NCI-H2196 (cell line): ENCODE measurements around the gene FOXJ3.

Experiments
- DNase-seq: peaks from one replicate; lab custom pipeline; 2025; ENCODE audit not compliant: unreplicated experiment; lab: John Stamatoyannopoulos, UW

FOXJ3 gene

DNA sequence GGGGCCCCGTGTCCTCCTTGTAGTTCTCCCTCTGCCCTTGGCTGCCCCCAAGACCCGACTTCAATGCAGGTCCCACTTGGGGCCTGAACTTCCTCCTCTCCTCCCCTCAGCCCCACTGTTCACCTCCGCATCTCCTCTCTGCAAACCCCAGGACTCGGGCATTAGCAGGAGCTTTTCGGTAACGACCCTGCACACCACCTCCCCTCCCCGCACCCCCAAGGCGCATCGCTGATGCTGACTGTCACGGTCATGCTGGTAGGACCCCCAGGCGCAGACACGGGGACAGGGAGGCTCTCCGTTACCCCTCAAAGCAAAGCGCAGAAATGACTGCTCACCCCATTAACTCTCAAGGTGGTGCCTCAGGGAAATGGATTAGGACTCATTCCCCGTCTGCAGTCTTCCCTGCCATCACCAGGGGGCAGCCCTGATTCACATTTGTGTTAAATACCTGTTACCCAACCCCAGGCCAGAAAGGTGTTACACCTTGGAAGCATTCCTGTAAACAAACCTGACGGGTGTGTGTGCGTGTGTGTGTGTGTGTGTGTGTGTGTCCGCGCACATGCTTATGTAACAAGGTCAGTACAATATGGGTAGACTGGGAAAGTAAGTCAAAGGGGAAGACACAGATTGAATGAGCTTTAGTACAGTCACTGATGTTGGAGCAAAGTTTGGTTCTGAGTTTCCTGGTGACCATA is 188.3 kb downstream of the FOXJ3 start:
- DNase-seq, result peak; percentile 88

DNA sequence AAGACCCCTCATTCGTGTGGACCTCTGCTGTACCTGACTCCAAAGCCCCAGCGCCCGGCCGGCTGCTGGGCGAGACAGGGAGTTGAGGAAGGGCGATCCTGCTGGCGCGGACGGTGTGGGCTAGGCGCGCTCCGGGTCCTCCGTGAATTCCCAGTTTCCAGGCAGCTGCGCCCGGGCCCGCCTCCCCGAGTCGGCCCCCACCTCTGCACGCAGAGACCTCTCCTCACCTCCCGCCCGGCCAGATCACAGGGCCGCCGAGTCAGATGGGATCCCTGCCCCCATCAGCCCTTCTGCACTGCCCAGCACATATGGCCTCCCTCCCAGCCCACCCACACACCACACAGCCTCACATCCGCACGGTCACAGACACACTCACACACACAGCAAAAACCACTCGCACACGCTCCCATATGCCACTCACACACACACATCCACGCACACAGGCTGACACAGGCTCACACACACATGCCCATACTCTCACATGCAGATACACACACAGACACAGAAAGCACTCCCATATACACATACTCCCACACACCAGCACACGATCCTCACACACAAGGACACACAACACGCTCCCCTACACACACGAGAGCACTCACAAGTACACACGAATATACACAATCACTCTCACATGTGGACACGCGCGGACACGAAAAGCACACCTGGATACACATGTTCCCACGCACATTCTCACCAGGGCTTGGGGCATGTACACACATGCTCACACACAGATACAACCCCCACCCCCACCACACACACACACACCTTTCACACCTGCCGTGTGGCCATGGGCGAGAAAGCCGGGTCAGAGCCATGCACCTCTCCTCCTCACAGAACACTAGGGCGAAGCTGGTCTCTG is 189.0 kb downstream of the FOXJ3 start:
- DNase-seq, result no peak

DNA sequence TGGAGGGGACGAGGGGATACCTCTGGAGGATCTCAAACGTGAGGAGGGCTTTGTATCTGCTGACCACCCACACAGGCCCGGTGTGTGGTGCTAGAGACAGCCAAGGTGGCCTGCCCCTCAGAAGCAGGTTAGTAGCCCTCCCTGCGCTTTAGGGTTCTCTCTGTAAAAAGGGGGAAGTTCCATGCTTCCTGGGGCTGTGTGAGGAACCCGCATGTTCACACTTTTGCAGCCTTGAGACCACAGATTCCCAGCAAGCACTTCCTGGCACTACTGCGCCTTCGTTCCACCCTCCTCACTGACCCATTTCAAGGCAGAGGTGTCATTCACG is 189.7 kb downstream of the FOXJ3 start:
- no peak for DNase-seq

DNA sequence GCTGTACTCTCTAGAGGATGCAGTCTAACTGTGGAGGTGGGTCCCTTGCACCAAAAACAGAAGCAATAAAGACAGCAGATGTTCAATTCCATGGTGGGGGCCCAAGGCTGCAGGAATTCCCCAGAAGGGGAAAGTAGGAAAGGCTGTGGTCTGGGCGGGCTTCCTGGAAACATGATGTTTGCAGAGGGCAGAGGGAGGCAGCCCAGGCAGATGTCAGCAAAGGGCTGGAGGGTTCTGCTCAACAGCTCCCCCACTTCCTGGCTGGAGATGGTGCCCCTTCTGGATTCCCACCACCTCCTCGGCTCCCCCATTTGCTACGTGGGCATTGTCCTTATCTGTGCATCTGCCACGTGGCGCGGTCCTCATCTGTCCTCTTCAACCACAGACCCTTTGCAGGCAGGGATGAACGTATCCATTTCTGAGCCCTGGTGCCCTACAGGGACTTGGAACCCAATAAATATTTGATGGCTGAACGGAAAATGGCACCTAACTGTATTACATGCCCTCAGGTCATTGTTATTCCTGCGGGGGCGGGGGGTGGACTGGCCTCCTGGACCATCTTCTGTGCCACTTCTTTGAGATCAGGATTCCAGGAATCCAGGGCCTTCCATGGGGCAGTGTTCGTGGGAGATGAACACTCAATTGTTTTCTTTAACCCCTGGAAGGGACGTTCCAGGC is 190.2 kb downstream of the FOXJ3 start:
- no peak for DNase-seq

DNA sequence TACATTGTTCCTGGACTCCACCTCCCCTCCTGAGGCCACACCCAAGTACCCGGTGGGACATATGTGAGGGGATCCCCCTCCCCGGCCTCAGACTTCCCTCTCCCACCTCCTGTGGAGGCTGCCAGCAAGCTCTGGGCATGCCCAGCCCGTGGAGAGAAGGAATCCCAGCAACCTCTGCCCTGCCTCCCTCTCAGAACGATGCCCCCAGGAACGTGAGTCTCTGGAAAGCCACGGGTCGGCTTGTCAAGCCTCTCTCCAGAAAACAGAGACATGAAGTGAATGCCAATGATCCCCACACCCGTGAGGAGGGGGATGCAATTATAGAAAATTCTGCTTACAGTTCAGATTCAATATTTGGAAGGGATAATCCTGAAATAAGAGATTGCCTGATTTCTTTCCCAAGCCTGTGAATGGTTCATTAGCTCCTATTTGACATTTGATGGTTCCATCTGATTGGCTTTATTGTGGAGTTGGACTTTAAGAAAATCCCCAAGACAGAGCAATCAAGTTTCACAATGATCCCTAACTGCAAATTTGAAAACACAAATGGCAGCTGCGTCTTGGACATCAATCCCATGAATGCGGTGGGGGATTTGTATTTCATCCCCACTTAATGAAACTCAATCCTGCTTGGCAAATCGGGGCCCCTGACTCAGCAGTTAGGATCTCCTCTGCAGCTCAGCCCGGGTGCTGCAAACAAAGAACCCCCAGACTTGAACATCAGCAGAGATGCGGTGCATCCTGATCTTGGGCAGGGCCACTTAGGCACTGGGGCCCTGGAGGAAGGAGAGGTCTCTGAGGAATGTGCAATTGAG is 190.9 kb downstream of the FOXJ3 start:
- no peak for DNase-seq

DNA sequence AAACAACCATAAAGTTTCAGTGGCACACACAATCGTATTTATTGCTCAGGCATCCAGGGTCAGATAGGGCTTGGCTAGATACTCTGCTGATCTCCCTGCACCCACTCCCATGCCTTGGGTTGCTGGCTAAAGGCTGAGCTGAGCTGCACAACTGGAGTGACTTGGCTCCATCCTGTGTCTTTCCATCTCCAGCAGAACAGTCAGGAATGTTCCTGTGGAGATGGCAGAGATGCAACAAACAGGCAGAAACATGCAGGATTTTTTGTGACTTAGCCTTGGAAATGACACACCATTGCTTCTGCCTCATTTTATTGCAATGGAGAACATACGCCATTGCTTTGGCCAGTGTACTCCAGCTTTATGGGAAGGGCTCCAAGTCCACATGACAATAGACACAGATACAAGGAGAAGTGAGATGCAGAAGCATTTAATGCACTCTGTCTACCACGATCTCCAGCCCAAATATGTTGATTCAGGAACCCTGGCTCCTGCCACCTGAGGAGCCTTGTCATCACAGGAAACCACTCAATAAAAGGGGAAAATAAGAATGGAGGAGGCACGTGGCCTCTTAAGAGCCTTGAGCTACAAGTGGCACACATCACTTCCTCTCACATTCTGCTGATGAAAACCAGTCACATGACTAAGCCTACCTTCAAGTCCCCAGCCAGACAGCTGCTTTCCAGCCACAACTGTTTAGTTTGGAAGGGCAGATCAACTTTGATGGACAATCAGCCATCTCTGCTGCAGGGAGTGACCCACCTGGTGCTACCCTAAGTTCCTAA is 191.9 kb downstream of the FOXJ3 start:
- DNase-seq, result peak; percentile 75

DNA sequence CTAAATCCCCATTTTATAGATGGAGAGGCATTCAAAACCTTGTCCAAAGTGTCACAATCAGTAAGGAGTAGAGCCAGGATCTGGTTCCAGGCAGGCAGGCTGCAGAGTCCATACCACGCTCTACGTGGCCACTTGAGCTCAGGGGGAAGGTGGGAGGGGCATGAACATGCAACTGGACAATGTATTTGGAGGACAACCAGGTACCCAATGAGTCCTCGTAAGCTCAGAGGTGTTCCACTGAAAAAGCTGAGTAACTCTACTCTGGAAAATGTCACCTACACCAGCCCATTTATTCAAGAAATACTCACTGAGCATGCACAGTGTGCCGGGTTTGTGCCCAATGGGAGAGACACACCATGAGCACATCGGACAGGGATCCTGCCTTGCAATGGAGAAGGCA is 193.1 kb downstream of the FOXJ3 start:
- DNase-seq, result no peak

DNA sequence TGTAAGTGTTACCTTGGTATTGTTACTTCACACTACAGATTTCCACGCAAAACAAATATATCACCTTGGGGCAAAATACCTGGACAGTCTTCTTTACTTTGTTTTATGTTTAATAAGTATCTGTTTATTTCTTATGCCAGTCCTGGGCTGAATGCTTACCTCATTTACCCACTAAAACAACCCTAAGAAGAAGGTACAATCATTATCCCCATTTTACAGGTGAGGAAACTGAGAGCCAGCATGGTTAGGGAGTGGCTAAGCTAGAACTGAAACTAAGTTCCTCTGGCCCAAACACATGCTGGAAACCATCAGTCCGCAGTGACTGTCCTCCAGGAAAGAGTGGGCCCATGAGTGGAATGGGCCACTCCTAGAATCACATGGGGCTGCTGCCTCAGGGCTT is 194.8 kb downstream of the FOXJ3 start:
- DNase-seq, result no peak

DNA sequence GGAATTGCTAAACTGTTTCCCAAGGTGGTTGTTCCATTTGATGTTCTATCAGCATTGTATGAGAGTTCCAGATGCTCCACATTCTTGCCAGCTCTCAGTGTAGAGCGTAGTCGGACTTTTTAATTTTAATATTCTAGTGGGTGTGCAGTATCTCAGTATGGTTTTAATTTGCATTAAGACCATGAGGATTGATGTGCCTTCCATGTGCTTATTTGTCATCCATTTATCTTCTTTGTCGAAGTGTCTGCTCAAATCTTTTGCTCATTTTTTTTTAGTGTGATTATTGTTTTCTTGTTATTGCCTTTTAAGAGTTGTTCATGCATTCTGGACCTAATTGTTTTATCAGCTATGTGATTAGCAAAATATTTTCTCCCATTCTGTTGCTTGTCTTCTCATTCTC is 195.6 kb downstream of the FOXJ3 start:
- DNase-seq, result no peak

DNA sequence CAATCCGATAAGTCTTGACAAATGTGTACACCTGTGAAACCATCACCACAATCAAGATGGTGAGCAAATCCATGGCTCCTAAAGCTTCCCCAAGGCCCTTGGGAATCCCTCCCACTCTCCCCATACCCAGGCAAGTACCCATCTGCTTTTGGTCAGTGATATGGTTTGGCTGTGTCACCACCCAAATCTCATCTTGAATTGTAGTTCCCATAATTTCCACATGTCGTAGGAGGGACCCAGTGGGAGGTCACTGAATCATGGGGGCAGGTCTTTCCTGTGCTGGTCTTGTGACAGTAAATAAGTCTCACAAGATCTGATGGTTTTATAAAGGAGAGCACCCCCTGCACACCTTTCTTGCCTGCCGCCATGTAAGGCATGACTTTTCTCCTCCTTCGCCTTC is 196.4 kb downstream of the FOXJ3 start:
- DNase-seq, result no peak

DNA sequence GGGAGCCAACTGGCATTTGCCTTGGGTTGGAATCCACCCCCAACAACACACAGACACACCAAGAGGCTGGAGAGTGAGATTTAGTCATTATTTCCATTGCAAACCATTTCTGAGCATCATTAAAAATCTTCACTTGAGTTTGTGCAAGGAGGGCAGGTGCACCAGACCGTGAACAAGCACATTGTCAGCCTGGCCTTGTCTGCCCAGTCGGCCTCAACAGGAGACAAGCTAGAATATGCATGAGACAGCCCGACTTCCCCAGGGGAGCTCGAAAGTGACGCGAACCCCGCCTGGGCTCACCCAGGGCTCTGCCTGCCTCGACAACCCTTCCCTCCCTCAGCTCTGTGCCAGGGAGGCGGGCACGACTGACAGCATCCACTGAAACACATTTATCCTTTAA is 197.3 kb downstream of the FOXJ3 start:
- DNase-seq, result no peak

DNA sequence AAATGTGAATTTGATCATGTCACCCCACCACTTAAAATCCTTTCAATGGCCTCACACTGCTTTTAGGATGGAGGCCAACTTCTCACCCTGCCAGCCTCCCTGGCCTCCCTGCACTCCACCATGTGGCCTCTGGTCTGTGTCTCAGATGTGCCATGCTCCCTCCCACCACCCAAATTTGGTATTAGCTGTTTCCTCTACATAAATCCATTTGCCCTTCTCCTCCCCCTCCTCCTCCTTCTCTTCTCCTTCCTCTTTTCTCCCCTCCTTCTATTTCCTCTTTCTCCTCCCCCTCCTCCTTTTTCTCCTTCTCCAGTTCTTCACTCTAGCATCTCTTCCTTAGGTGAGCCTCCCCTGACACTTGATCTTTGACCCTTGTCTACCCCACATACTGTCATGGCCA is 198.6 kb downstream of the FOXJ3 start:
- no peak for DNase-seq

DNA sequence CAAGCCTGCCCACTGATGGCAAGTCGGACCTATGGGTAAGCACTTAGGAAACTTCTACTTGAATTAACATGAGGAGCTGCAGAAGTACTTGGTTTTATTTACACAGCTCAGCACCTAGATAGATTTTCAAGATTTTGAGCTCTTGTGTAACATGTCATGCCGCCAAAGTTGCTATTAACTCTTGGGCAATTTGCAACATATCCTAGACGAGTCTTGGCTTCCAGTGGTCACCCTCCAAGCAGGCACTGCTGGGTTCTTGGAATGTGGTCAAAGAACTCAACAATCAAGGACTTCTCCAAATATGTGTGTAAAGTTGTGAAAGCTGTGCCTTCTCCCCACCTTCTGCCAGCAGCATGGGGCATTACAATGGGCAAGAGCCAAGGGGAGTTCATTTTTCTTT is 199.6 kb downstream of the FOXJ3 start:
- no peak for DNase-seq

DNA sequence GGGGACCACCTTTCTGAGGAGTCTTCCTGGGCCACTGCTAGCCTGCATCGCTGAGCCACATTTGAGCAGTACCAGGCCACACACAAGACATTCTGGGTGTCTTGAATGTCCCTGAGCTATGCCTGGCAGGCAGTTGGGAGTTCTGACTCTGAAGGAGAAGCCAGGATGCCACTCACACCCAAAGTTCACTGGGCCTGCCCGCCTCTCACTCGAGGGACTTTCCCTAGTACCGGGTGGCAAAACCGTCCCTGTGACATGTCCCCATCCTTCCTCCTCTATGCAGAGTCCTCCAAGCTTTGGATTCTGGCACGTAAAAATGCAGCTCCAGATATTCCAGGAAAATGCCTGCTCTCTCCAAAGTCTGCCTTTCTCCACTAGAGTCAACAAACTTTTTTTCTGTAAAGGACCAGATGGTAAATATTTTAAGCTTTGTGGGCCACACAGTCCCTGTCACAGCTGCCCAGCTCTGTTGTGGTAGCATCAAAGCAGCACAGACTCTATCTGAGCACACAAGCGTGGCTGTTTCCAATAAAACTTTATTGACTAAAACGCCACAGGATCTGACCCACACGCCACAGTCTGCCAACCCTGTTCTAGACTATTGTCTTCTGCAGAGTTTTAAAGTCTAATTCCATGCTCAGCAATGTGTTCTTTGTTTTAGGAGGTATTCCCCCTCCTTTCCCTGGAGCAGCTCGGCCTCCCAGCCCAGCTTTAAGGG is 201.1 kb downstream of the FOXJ3 start:
- no peak for DNase-seq

DNA sequence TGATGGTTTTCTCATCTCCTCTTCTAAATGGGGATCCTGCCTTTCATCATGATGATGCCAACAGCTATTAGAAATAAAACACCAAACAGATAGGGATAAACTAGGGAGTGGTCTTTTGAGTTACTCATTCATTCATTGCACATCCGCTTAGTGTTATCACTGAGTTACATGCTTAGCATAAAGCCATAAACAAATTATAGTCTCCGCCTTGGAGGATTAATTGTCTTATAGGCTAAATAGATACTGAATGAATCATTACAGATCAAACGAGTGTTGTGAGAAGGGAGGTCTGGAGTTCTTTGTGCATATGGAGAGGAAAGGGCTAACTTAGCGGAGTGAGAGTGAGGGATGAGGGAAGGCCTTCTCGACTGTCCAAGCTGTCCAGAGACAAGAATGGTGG is 201.6 kb downstream of the FOXJ3 start:
- no peak for DNase-seq

DNA sequence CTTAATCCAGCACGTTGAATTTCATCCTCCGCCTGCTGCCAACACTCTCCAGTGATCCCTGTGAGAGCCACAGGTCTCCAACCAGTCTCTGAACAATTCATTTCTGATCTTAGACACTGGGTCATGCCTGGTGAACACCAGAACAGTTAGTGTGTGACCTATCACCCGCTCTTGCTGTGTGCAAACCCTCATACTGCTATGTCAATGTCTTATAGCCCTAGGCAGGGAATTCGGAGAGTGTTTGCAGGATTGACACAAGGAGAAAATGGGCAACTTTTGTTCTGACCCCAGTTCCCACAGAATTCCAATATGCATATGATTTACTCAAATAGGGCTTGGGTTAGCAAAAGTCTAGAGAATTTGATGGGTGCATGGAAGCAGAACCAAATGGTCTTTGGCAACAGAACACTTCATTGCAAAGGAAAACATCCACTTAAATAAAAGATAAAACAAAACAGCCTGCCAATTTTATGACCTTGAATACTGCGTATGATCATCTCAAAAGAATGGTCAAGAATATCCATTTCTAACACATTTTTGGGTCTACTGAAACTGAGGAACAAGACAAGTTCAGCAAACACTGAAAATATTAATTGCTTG is 204.9 kb downstream of the FOXJ3 start:
- no peak for DNase-seq

DNA sequence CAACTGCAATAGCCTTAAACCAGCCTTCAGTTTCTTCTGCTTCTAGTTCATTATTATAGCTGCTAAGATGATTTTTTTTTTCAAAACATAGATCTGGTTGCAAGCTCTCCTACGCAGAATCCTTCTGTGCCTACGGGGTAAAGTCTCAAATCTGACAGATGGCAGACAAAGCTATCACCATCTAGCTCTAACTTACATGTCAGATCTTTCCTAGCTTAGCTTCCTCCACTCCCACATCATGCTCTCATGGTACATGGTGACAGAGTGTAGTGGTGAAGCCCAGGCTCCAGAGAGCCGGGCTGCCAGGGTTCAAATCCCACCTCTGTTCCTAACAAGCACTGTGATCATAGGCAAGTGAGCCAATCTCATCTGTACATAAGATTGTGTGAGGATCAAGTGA is 206.1 kb downstream of the FOXJ3 start:
- no peak for DNase-seq

DNA sequence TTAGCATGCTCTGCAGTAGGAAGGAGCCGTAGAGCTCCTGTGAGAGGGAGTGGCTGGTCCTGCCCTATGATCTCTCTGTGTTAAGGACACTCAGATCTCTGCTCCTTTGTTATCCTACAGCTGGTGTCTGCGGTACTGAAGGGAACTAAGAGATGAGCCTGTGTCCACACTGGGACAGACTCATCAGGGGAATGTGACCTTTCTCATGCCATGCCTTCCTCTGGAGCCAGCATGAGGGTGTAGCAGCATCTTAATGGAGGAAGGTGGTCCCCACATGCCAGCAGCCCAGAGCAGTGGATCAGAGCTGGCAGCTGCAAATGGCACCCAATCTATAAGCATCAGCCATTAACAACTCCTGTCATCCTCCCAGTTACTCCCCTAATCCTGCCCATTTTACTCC is 206.5 kb downstream of the FOXJ3 start:
- DNase-seq, result no peak

DNA sequence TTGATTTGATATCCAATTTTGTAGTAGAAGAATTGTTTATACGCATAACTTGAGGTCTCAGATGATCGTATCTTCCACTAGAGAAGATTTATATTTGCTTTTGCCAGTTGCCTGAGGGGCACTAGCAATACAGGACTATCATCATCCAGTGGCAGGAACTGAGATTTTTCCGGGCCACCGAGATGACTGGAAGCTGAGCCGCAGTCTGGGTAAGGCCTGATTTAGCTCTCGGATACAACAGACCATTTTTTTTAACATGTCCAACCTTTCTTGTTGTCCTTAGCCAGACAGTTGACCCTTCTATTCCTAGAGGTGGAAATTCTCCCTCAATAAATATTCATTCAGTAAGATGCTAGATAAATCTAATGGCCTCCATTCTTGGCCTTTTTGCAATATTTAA is 207.3 kb downstream of the FOXJ3 start:
- DNase-seq, result no peak
